H1 (cell line): ENCODE data around the gene ZNF775. TPM values are rescaled to one million over a fixed set of nuclear protein-coding genes. Genes with fewer than 3 reads are reported as not detected.

Experiments
- CTCF ChIA-PET: fragments of 300-600 bp; sonication (Branson Sonifier 250); formaldehyde crosslinking; loops from one replicate; lab custom pipeline; 2021; ENCODE audit not compliant: partially characterized antibody; lab: Charles Lee
- POLR2A ChIA-PET: fragments of 300-600 bp; sonication (Branson Sonifier 250); formaldehyde crosslinking; loops from one replicate; lab custom pipeline; 2021; ENCODE audit warnings: inconsistent platforms; ENCODE audit not compliant: partially characterized antibody; lab: Charles Lee
- DNase-seq, 2 experiments: peaks; one replicate each; pipeline versions ENCODE4 v3.0.0 to v3.0.0-alpha.2; 2010 to 2022; ENCODE audit warnings: low spot score in 2 of 2, low read depth in 1 of 2, mixed read lengths in 1 of 2
- FAIRE-seq: peaks from 2 replicates; lab custom pipeline; 2011; peaks lifted over from hg19 to GRCh38; lab: Jason Lieb, UNC
- H2AFZ ChIP-seq: 2 replicates; pipeline ENCODE4 v1.8.1; 2012; ENCODE audit warnings: low read length, inconsistent platforms
- H2AK5ac ChIP-seq: 2 replicates; pipeline ENCODE4 v1.6.1; 2013; ENCODE audit warnings: low read depth, low read length
- H2BK120ac ChIP-seq: replicated peaks from 2 replicates; pipeline ENCODE3; 2013; ENCODE audit warnings: low read depth, low read length, inconsistent platforms
- H2BK12ac ChIP-seq: 2 replicates; pipeline ENCODE4 v1.6.1; 2013; ENCODE audit warnings: low read depth, low read length
- H2BK15ac ChIP-seq: 2 replicates; pipeline ENCODE4 v1.6.1; 2013; ENCODE audit warnings: low read length
- H2BK20ac ChIP-seq: 2 replicates; pipeline ENCODE4 v1.6.1; 2013; ENCODE audit warnings: low read length
- H2BK5ac ChIP-seq: 2 replicates; pipeline ENCODE4 v1.6.1; 2013; ENCODE audit warnings: low read depth, low read length
- H3K14ac ChIP-seq: 2 replicates; pipeline ENCODE4 v1.6.1; 2013; ENCODE audit warnings: inconsistent platforms; ENCODE audit not compliant: insufficient read length
- H3K18ac ChIP-seq: 2 replicates; pipeline ENCODE4 v1.6.1; 2013; ENCODE audit warnings: low read length; ENCODE audit errors: extremely low read depth
- H3K23ac ChIP-seq: 2 replicates; pipeline ENCODE4 v1.6.1; 2013; ENCODE audit warnings: inconsistent platforms; ENCODE audit not compliant: insufficient read length
- H3K23me2 ChIP-seq: 2 replicates; pipeline ENCODE4 v1.6.1; 2013; ENCODE audit warnings: low read depth, low read length
- H3K27ac ChIP-seq: 2 replicates; pipeline ENCODE4 v1.6.1; 2011; ENCODE audit warnings: low read depth, low read length, inconsistent platforms
- H3K27me3 ChIP-seq, 4 experiments: replicated peaks in 1 of 4; 1 replicate in 1 of 4; 2 replicates in 3 of 4; pipeline versions ENCODE4 v1.6.1 to v1.8.1; 2011 to 2013; ENCODE audit warnings: low read length in 3 of 4, mild to moderate bottlenecking in 3 of 4, inconsistent platforms in 2 of 4, mixed read lengths in 2 of 4, moderate library complexity in 1 of 4; ENCODE audit not compliant: control insufficient read depth in 3 of 4, insufficient read depth in 3 of 4; ENCODE audit errors: extremely low read depth in 1 of 4
- H3K36me3 ChIP-seq, 4 experiments: 2 replicates each; pipeline versions ENCODE4 v1.6.1 to v1.8.1; 2011 to 2013; ENCODE audit warnings: mild to moderate bottlenecking in 4 of 4, low read length in 3 of 4, moderate library complexity in 2 of 4, control low read depth in 1 of 4, inconsistent platforms in 1 of 4; ENCODE audit not compliant: insufficient read depth in 4 of 4, control insufficient read depth in 2 of 4
- H3K4ac ChIP-seq: replicated peaks from 2 replicates; pipeline ENCODE3; 2013; ENCODE audit warnings: low read length, low read depth, mixed read lengths, inconsistent platforms; ENCODE audit not compliant: insufficient read length
- H3K4me1 ChIP-seq, 4 experiments: replicated peaks in 1 of 4; 1 replicate in 1 of 4; 2 replicates in 3 of 4; pipeline versions ENCODE4 v1.6.1 to v1.8.1; 2011 to 2013; ENCODE audit warnings: low read length in 3 of 4, inconsistent platforms in 2 of 4, mixed read lengths in 1 of 4; ENCODE audit not compliant: insufficient read depth in 4 of 4, control insufficient read depth in 3 of 4
- H3K4me2 ChIP-seq, 2 experiments: 2 replicates each; pipeline versions ENCODE4 v1.6.1 to v1.8.1; 2011 to 2013; ENCODE audit warnings: low read depth in 2 of 2, low read length in 2 of 2, control low read depth in 1 of 2, inconsistent platforms in 1 of 2, mild to moderate bottlenecking in 1 of 2; ENCODE audit not compliant: insufficient read depth in 1 of 2
- H3K4me3 ChIP-seq, 4 experiments: fragments of 200-600, 300-600 bp in 1 of 4; sonication (generic), shearing (Covaris generic), sonication (Bioruptor Twin) in 1 of 4; 2 replicates each; pipeline versions ENCODE4 v1.5.1 to v1.8.1; 2011 to 2016; ENCODE audit warnings: low read length in 4 of 4, low read depth in 3 of 4, control low read depth in 2 of 4, inconsistent platforms in 2 of 4, mild to moderate bottlenecking in 2 of 4, mixed read lengths in 1 of 4, moderate library complexity in 1 of 4; ENCODE audit not compliant: insufficient read depth in 2 of 4; ENCODE audit errors: extremely low read depth in 1 of 4
- H3K56ac ChIP-seq: replicated peaks from 2 replicates; pipeline ENCODE3; 2013; ENCODE audit warnings: low read depth, mild to moderate bottlenecking, mixed read lengths, low read length, inconsistent platforms; ENCODE audit not compliant: insufficient read length
- H3K79me1 ChIP-seq: 2 replicates; pipeline ENCODE4 v1.6.1; 2013; ENCODE audit warnings: low read depth, low read length, control low read depth
- H3K79me2 ChIP-seq, 2 experiments: 2 replicates each; pipeline versions ENCODE4 v1.6.1 to v1.8.1; 2012 to 2013; ENCODE audit warnings: low read length in 2 of 2, mild to moderate bottlenecking in 2 of 2, inconsistent platforms in 1 of 2; ENCODE audit not compliant: insufficient read depth in 2 of 2, control insufficient read depth in 1 of 2
- H3K9ac ChIP-seq, 4 experiments: replicated peaks in 1 of 4; 1 replicate in 1 of 4; 2 replicates in 3 of 4; pipeline versions ENCODE4 v1.6.1 to v1.8.1; 2011 to 2013; ENCODE audit warnings: low read depth in 3 of 4, low read length in 3 of 4, control low read depth in 2 of 4, mild to moderate bottlenecking in 2 of 4, moderate library complexity in 2 of 4, inconsistent platforms in 1 of 4; ENCODE audit errors: extremely low read depth in 1 of 4
- H3K9me3 ChIP-seq, 2 experiments: 2 replicates each; pipeline versions ENCODE4 v1.6.1 to v1.8.1; 2012 to 2013; ENCODE audit warnings: mild to moderate bottlenecking in 2 of 2, moderate library complexity in 2 of 2, control low read depth in 1 of 2, inconsistent platforms in 1 of 2, low read depth in 1 of 2, low read length in 1 of 2, mixed read lengths in 1 of 2; ENCODE audit not compliant: insufficient read depth in 2 of 2
- H4K20me1 ChIP-seq, 2 experiments: replicated peaks in 1 of 2; 2 replicates each; pipeline versions ENCODE3 to v1.8.1; 2011 to 2013; ENCODE audit warnings: inconsistent platforms in 2 of 2, low read length in 2 of 2, mild to moderate bottlenecking in 1 of 2; ENCODE audit not compliant: insufficient read depth in 2 of 2, control insufficient read depth in 1 of 2
- H4K5ac ChIP-seq: 2 replicates; pipeline ENCODE4 v1.6.1; 2013; ENCODE audit warnings: low read length, low read depth, mixed read lengths, inconsistent platforms; ENCODE audit not compliant: insufficient read length
- H4K8ac ChIP-seq: 2 replicates; pipeline ENCODE4 v1.8.0; 2013; ENCODE audit warnings: mild to moderate bottlenecking, moderate library complexity, low read length, inconsistent platforms; ENCODE audit not compliant: insufficient read depth; ENCODE audit errors: extremely low read depth
- H4K91ac ChIP-seq: replicated peaks from 2 replicates; pipeline ENCODE3; 2013; ENCODE audit warnings: low read length, mixed read lengths, inconsistent platforms; ENCODE audit not compliant: insufficient read length
- CBX8 ChIP-seq: fragments of 300-800, 300-1000 bp; sonication (generic); IDR thresholded peaks from 2 replicates; pipeline ENCODE4 v1.7.1; 2016; ENCODE audit warnings: low read depth, low read length, borderline replicate concordance
- CHD2 ChIP-seq: IDR thresholded peaks from 2 replicates; pipeline ENCODE4 v1.6.1; 2012; ENCODE audit warnings: low read length, improper control_type of control experiment
- EZH2 ChIP-seq: fragments of 200-600 bp; sonication (generic); IDR thresholded peaks from 2 replicates; pipeline ENCODE4 v1.7.1; 2012; ENCODE audit warnings: low read depth, mild to moderate bottlenecking, moderate library complexity, low read length, inconsistent platforms; ENCODE audit not compliant: severe bottlenecking
- KDM4A ChIP-seq: IDR thresholded peaks from one replicate; pipeline ENCODE4 v1.7.1; 2012; ENCODE audit warnings: low read depth, mild to moderate bottlenecking, moderate library complexity, low read length, inconsistent platforms; ENCODE audit not compliant: severe bottlenecking
- NRF1 ChIP-seq: IDR thresholded peaks from 2 replicates; pipeline ENCODE4 v1.6.1; 2011; ENCODE audit warnings: mild to moderate bottlenecking, low read depth, low read length, improper control_type of control experiment
- PHF8 ChIP-seq: fragments of 200-600 bp; sonication (generic); conservative IDR thresholded peaks from 2 replicates; pipeline ENCODE4 v1.7.1; 2012; ENCODE audit warnings: low read depth, mild to moderate bottlenecking, inconsistent platforms, low read length, moderate library complexity
- POLR2AphosphoS5 ChIP-seq: IDR thresholded peaks from 2 replicates; pipeline ENCODE4 v1.6.1; 2011; ENCODE audit warnings: low read depth, low read length
- TAF1 ChIP-seq: IDR thresholded peaks from 2 replicates; pipeline ENCODE4 v1.6.1; 2011; ENCODE audit warnings: mild to moderate bottlenecking, low read depth, low read length
- TBP ChIP-seq: IDR thresholded peaks from 2 replicates; pipeline ENCODE4 v1.6.1; 2011; ENCODE audit warnings: low read depth, low read length, improper control_type of control experiment
- TEAD4 ChIP-seq: IDR thresholded peaks from 2 replicates; pipeline ENCODE4 v1.6.1; 2012; ENCODE audit warnings: low read depth, low read length, inconsistent platforms, mixed read lengths
- WGBS, 2 experiments: shearing (Covaris generic) in 1 of 2; methylation state at CpG; one replicate each; pipeline versions ENCODE4 v1.1.6 to v1.1.7; 2013 to 2015; ENCODE audit warnings: low lambda C conversion rate in 2 of 2, mixed read lengths in 2 of 2, inconsistent platforms in 1 of 2, low coverage in 1 of 2, missing lambda C conversion rate in 1 of 2; ENCODE audit not compliant: insufficient replicate concordance in 2 of 2, insufficient coverage in 1 of 2, insufficient read length in 1 of 2; ENCODE audit errors: extremely low coverage in 1 of 2, missing lambda C conversion rate in 1 of 2; 5-methylcytosine and 5-hydroxymethylcytosine counted together
- polyA plus RNA-seq, 7 experiments: library from polyadenylated mRNA; depleted of rRNA in 3 of 7; stranded (reverse) in 5 of 7; unstranded in 2 of 7; fragments of >200 nt in 5 of 7; fragments of 200-250 nt in 2 of 7; gene quantifications; 1 replicate in 5 of 7; 2 replicates in 1 of 7; 4 replicates in 1 of 7; pipeline versions ENCODE4 v1.2.1 to v1.2.3, GENCODE V29; 2011 to 2013; ENCODE audit warnings: missing spikeins in 2 of 7, mixed read lengths in 2 of 7
- total RNA-seq: library from RNA; stranded (reverse); fragmentation: NEBNext Ultra II Directional; extraction: Animal tissue kit (Norgen Biotek cat#: 25700); gene quantifications from 2 replicates; pipeline ENCODE4 v1.2.1, GENCODE V29; 2021

The ZNF775 gene
- total and polyA plus RNA-seq, 2 of the 8 experiments (the other 6 are each of a cell fraction or from before 2014, with no cell fraction given): 13.6 to 21.5 TPM

- DNase-seq (peak in 1 of 2 experiments; percentile 74), FAIRE-seq (no peak)
- Histone ChIP-seq H3K79me1 (peaks cover 6% of the 10 kb centered on the region), H4K5ac (peak within 1 kb of the TSS; percentile 14), H4K8ac (peak within 1 kb of the TSS; percentile 73), H2BK12ac (peak within 1 kb of the TSS; percentile 20; the same call in 1 of the 2 replicates), H3K79me2 (peaks cover 0 to 22% of the 10 kb centered on the region in 2 experiments; a peak in 2 of 4 replicates), H3K4me1 (peaks cover 6 to 52% (median 27%) of the 10 kb centered on the region in 4 experiments), H3K9ac (peak within 1 kb of the TSS; percentile 44 to 75 (median 54)), H3K36me3 (peaks cover 0 to 25% (median 5%) of the 10 kb centered on the region in 4 experiments; a peak in 4 of 8 replicates), H3K18ac (peak within 1 kb of the TSS; percentile 71), H3K23me2 (peaks cover 18% of the 10 kb centered on the region), H2BK20ac (peak within 1 kb of the TSS; percentile 67), H2BK15ac (peak within 1 kb of the TSS; percentile 50), H3K27me3 (peaks cover 0 to 26% (median 21%) of the 10 kb centered on the region in 4 experiments; a peak in 6 of 7 replicates), H3K56ac (peak within 1 kb of the TSS; percentile 18), H3K9me3 (peaks cover 0 to 11% of the 10 kb centered on the region in 2 experiments; a peak in 2 of 4 replicates), H3K14ac (no peak within 1 kb of the TSS), H2AFZ (no peak within 1 kb of the TSS), H3K4ac (peak within 1 kb of the TSS; percentile 73), H3K23ac (no peak within 1 kb of the TSS), H3K4me2 (peak within 1 kb of the TSS; percentile 95 to 98), H2BK120ac (no peak within 1 kb of the TSS), H2BK5ac (peak within 1 kb of the TSS; percentile 80; the same call in 1 of the 2 replicates), H2AK5ac (peak within 1 kb of the TSS; percentile 59; the same call in 1 of the 2 replicates), H3K27ac (no peak within 1 kb of the TSS), H3K4me3 (peak within 1 kb of the TSS; percentile 84 to 94 (median 85)), H4K20me1 (peaks cover 7 to 18% of the 10 kb centered on the region in 2 experiments), H4K91ac (peak within 1 kb of the TSS; percentile 81)
- ChIA-PET CTCF (interaction anchor here (0.9 to 5.2 kb wide), 4 partner anchors 13 to 80 kb away, joined by 3 to 41 read pairs (median 4); no protein-coding TSS in a partner anchor), POLR2A (interaction anchor here (0.9 to 7.6 kb wide), 8 partner anchors 10 to 60 kb away, joined by 3 to 76 read pairs (median 7); partner anchors contain the start of gene REPIN1)
- 2% methylated on average over 16 of the region's 49 CpGs; no CpG with 5 or more reads in 1 of the 2 experiments for WGBS, 2 experiments
- peak; percentile 24; the same call in 1 of the 2 replicates for TF ChIP-seq TBP
- peak; percentile 1 for TF ChIP-seq EZH2
- peak; percentile 42 for TF ChIP-seq KDM4A
- TF ChIP-seq PHF8: 0 out of 2 replicates have a peak, but pooled peaks have one; percentile 13
- no peak for TF ChIP-seq NRF1
- TF ChIP-seq CBX8: no peak
- peak; percentile 50; the same call in 1 of the 2 replicates for TF ChIP-seq TAF1
- TF ChIP-seq TEAD4: 0 out of 2 replicates have a peak, but pooled peaks have one; percentile 10
- TF ChIP-seq CHD2: 0 out of 2 replicates have a peak, but pooled peaks have one; percentile 42
- peak; percentile 59; the same call in 1 of the 2 replicates for TF ChIP-seq POLR2AphosphoS5
These were observed 37.6 kb upstream of the ZNF775 start, which contains the start of gene RARRES2 for GRCh38 chr7:150341263-150342120. TSS of gene RARRES2 (minus strand) at chr7:150341629. CDS start at chr7:150340609, 1,020 bp downstream.
